ENCODE measurements around the gene PITX2.

GRCh38 chr4:110622841-110623717, at the start of gene PITX2:
- TF ChIP-seq CTCF (IDR thresholded peaks at IDR 0.05): no peak
- no peak for TF ChIP-seq POLR2A (IDR thresholded peaks at IDR 0.05)
- no peak for TF ChIP-seq POLR2AphosphoS5 (IDR thresholded peaks at IDR 0.05)
- no peak for TF ChIP-seq EP300 (IDR thresholded peaks at IDR 0.05)

Data from upper lobe of left lung (tissue), 4 donors.